HCT116 (cell line): ENCODE results near the gene TMEM147.

Experiments used
- ATF3 ChIP-seq: IDR thresholded peaks from 2 replicates; pipeline ENCODE4 v1.6.1; 2012
- CEBPB ChIP-seq: IDR thresholded peaks from 2 replicates; pipeline ENCODE4 v1.6.1; 2012; ENCODE audit warnings: low read depth
- CTCF ChIP-seq, 3 experiments: fragments of 200-600 bp in 1 of 3; sonication (generic) in 1 of 3; IDR thresholded peaks in 2 of 3; conservative IDR thresholded peaks in 1 of 3; 2 replicates each; pipeline ENCODE4 v1.5.1; 2012 to 2017; ENCODE audit warnings: low read depth in 2 of 3, low read length in 2 of 3, antibody characterized with exemption in 1 of 3, borderline replicate concordance in 1 of 3, control low read depth in 1 of 3, mild to moderate bottlenecking in 1 of 3, mixed read lengths in 1 of 3, mixed run types in 1 of 3, moderate library complexity in 1 of 3; ENCODE audit not compliant: insufficient read depth in 1 of 3
- EZH2 ChIP-seq: fragments of 200-600 bp; sonication (generic); IDR thresholded peaks from 2 replicates; pipeline ENCODE4 v1.6.1; 2017; ENCODE audit warnings: antibody characterized with exemption, mixed run types
- POLR2A ChIP-seq: IDR thresholded peaks from 2 replicates; pipeline ENCODE4 v1.7.0; 2011; ENCODE audit warnings: borderline replicate concordance; ENCODE audit not compliant: insufficient read depth, insufficient read length; ENCODE audit errors: extremely low read depth
- RAD21 ChIP-seq: IDR thresholded peaks from 2 replicates; pipeline ENCODE4 v1.6.1; 2012; ENCODE audit warnings: low read depth, mild to moderate bottlenecking
- SIN3A ChIP-seq: IDR thresholded peaks from 2 replicates; pipeline ENCODE4 v1.6.1; 2012; ENCODE audit warnings: low read depth
- SP1 ChIP-seq: IDR thresholded peaks from 2 replicates; pipeline ENCODE4 v1.6.1; 2012; ENCODE audit warnings: low read depth
- TCF7L2 ChIP-seq: IDR thresholded peaks from 2 replicates; pipeline ENCODE4 v1.7.0; 2011; ENCODE audit warnings: borderline replicate concordance, inconsistent platforms; ENCODE audit not compliant: insufficient read depth, insufficient read length; ENCODE audit errors: extremely low read depth

GRCh38 chr19:35559281-35559659 lies 13.8 kb downstream of the TMEM147 start:
- TF ChIP-seq SIN3A (no peak), CTCF (IDR thresholded peaks at IDR 0.05 in 2 of 3, conservative IDR thresholded peaks at IDR 0.05 in 1 of 3; ENCODE audit: borderline replicate concordance in 1 of 3, insufficient read depth in 1 of 3, low read depth in 2 of 3, low read length in 2 of 3) (no peak), ATF3 (no peak), POLR2A (no peak), TCF7L2 (no peak), EZH2 (no peak), SP1 (no peak), CEBPB (no peak), RAD21 (no peak)
